A673 (cell line): ENCODE results near the gene COL1A1. TPM values are rescaled to one million over a fixed set of nuclear protein-coding genes. Genes with fewer than 3 reads are reported as not detected.
A peak's percentile ranks its signal among the peaks of the same experiment; 100 is the strongest.

Experiments used
- BruUV-seq: library from RNA; stranded (reverse); fragments of 400-500 nt; replicated peaks from 2 replicates; lab custom pipeline; 2021; lab: Mats Ljungman, UMichigan
- CTCF ChIA-PET: fragments of 300-600 bp; sonication (Branson Sonifier 250); formaldehyde crosslinking; loops from one replicate; lab custom pipeline; 2022; ENCODE audit warnings: antibody characterized with exemption; lab: Charles Lee
- POLR2A ChIA-PET: fragments of 300-600 bp; sonication (Branson Sonifier 250); formaldehyde crosslinking; loops from one replicate; lab custom pipeline; 2022; ENCODE audit warnings: antibody characterized with exemption; ENCODE audit not compliant: low non-redundant PET; lab: Charles Lee
- DNase-seq: peaks from one replicate; pipeline ENCODE4 v3.0.0-alpha.2; 2015; ENCODE audit warnings: low spot score
- H3K27ac ChIP-seq: fragments of 200-600 bp; sonication (generic); 2 replicates; pipeline ENCODE4 v1.5.1; 2016; ENCODE audit warnings: mixed run types, low read depth, mild to moderate bottlenecking, mixed read lengths, antibody characterized with exemption, low read length; ENCODE audit not compliant: poor library complexity, severe bottlenecking
- H3K27me3 ChIP-seq: fragments of 200-600 bp; sonication (generic); replicated peaks from 2 replicates; pipeline ENCODE4 v1.6.1; 2017; ENCODE audit warnings: mixed run types, low read depth, mild to moderate bottlenecking, mixed read lengths, antibody characterized with exemption, low read length; ENCODE audit not compliant: insufficient read depth, poor library complexity
- H3K36me3 ChIP-seq: fragments of 200-600 bp; sonication (generic); 2 replicates; pipeline ENCODE4 v1.6.1; 2016; ENCODE audit warnings: mixed run types, mild to moderate bottlenecking, mixed read lengths, antibody characterized with exemption, low read length; ENCODE audit not compliant: insufficient read depth, poor library complexity, severe bottlenecking
- H3K4me1 ChIP-seq: fragments of 200-600 bp; sonication (generic); 2 replicates; pipeline ENCODE4 v1.6.1; 2017; ENCODE audit warnings: mixed run types, mild to moderate bottlenecking, mixed read lengths, antibody characterized with exemption, low read length; ENCODE audit not compliant: insufficient read depth, poor library complexity, severe bottlenecking
- H3K4me3 ChIP-seq: fragments of 200-600 bp; sonication (generic); 2 replicates; pipeline ENCODE4 v1.5.1; 2016; ENCODE audit warnings: low read depth, mixed run types, mild to moderate bottlenecking, mixed read lengths, low read length; ENCODE audit not compliant: poor library complexity, severe bottlenecking
- H3K9me3 ChIP-seq: fragments of 200-600 bp; sonication (generic); 2 replicates; pipeline ENCODE4 v1.6.1; 2016; ENCODE audit warnings: mixed run types, low read depth, mild to moderate bottlenecking, mixed read lengths, antibody characterized with exemption, low read length; ENCODE audit not compliant: poor library complexity, severe bottlenecking
- EZH2 ChIP-seq: fragments of 200-600 bp; sonication (generic); IDR thresholded peaks from 2 replicates; pipeline ENCODE4 v1.6.1; 2017; ENCODE audit warnings: borderline replicate concordance, low read depth, mild to moderate bottlenecking, mixed read lengths, antibody characterized with exemption, low read length; ENCODE audit not compliant: poor library complexity, severe bottlenecking
- intact Hi-C: fragments of 100-400 bp; cut with micrococcal nuclease; formaldehyde crosslinking; loops from one replicate; pipeline ENCODE4 v1.10.0; 2022; ENCODE audit not compliant: unreplicated experiment
- total RNA-seq: library from RNA; stranded (reverse); gene quantifications from 2 replicates; pipeline ENCODE4 v1.2.3, GENCODE V29; 2021
- TF ChIP-seq, protein P1 (sequence below): fragments of 300-800, 200-600 bp; sonication (generic); conservative IDR thresholded peaks from 2 replicates; pipeline ENCODE4 v1.5.1; 2017; ENCODE audit warnings: low read depth, mild to moderate bottlenecking, antibody characterized with exemption, low read length, moderate library complexity, mixed read lengths

The COL1A1 gene
- total RNA-seq, 1 experiment from 2014 or later: 24.6 TPM

DNA sequence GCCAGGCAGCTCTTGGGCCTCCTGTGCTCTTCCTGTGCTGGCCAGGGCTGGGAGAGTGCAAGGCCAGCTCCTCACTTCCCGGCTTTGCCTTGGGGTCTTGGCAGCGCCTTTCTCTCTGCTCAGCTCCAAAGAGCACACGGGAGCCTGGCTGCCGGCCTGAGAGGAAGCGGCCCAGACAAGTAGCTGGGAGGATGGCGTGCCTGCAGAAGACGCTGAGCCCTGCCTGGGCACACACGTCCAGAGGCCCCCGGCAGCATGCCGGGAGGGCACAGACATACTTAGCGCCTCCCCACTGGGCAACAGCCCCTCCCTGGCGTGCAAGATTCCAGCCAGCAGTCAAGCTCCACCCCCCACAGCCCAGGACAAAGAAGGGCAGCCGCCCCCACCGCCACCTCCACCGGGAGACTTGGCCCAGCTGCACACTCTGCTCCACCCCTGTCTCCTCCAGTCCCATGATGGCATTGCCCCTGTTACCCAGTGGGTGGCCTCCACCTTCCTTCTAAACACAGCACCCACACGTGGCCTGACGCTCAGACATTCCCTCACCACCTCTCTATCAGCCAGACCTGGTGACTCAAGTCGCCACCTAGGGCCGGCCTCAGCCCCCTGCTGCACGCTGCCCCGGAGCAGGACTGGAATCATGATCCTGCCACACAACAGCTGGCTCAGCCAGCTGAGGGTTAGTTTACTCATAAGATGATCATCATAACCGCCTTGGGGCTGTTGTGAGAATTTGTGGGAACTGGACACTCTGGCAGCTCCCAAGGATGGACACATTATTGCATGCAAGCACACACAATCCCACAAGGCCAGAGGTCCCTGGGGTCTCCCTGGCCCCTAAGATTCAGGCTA is 23.2 kb downstream of the COL1A1 start:
- BruUV-seq: no TSS peak
- intact Hi-C loops: no loop called here
- Histone ChIP-seq H3K4me3 (no peak overlapping the region), H3K9me3 (no peaks in the 10 kb centered on the region), H3K36me3 (no peaks in the 10 kb centered on the region), H3K4me1 (peaks cover 3% of the 10 kb centered on the region), H3K27ac (no peak overlapping the region), H3K27me3 (no peaks in the 10 kb centered on the region)
- POLR2A ChIA-PET: no interaction called here
- peak; percentile 57 for DNase-seq
- CTCF ChIA-PET: interaction anchor here (0.7 kb wide), 1 partner anchor 55 kb away, joined by 3 read pairs; no protein-coding TSS in a partner anchor
- no peak for TF ChIP-seq EZH2
- TF ChIP-seq, protein P1, sequence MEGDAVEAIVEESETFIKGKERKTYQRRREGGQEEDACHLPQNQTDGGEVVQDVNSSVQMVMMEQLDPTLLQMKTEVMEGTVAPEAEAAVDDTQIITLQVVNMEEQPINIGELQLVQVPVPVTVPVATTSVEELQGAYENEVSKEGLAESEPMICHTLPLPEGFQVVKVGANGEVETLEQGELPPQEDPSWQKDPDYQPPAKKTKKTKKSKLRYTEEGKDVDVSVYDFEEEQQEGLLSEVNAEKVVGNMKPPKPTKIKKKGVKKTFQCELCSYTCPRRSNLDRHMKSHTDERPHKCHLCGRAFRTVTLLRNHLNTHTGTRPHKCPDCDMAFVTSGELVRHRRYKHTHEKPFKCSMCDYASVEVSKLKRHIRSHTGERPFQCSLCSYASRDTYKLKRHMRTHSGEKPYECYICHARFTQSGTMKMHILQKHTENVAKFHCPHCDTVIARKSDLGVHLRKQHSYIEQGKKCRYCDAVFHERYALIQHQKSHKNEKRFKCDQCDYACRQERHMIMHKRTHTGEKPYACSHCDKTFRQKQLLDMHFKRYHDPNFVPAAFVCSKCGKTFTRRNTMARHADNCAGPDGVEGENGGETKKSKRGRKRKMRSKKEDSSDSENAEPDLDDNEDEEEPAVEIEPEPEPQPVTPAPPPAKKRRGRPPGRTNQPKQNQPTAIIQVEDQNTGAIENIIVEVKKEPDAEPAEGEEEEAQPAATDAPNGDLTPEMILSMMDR: peak; percentile 57

DNA sequence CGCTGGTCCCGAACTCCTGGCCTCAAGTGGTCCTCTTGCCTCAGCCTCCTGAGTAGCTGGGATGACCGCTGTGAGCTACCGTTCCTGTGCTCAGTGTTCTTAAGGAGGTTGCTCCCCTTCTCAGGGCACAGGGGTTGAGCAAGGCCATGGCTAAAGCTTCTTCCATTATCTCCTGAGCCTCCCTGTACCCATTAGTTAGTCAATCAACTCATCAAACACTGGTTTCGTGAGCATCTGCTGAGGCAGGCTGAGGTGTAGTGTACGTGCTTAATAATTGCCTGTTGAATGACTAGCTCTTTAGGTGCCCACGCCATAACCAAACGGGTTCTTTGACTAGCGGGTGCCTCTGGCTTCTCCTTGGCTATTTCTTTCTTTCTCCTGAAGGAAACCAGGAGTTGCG is 24.0 kb downstream of the COL1A1 start:
- CTCF ChIA-PET: interaction anchor here (0.7 kb wide), 1 partner anchor 54 kb away, joined by 3 read pairs; no protein-coding TSS in a partner anchor
- POLR2A ChIA-PET: no interaction called here
- no peak overlapping the region for H3K27ac ChIP-seq
- H3K9me3 ChIP-seq: no peaks in the 10 kb centered on the region
- no peak overlapping the region for H3K4me3 ChIP-seq
- no peak for DNase-seq
- no peaks in the 10 kb centered on the region for H3K27me3 ChIP-seq
- no TSS peak for BruUV-seq
- H3K4me1 ChIP-seq: peaks cover 3% of the 10 kb centered on the region
- H3K36me3 ChIP-seq: no peaks in the 10 kb centered on the region
- no peak for TF ChIP-seq EZH2
- intact Hi-C loops: no loop called here

DNA sequence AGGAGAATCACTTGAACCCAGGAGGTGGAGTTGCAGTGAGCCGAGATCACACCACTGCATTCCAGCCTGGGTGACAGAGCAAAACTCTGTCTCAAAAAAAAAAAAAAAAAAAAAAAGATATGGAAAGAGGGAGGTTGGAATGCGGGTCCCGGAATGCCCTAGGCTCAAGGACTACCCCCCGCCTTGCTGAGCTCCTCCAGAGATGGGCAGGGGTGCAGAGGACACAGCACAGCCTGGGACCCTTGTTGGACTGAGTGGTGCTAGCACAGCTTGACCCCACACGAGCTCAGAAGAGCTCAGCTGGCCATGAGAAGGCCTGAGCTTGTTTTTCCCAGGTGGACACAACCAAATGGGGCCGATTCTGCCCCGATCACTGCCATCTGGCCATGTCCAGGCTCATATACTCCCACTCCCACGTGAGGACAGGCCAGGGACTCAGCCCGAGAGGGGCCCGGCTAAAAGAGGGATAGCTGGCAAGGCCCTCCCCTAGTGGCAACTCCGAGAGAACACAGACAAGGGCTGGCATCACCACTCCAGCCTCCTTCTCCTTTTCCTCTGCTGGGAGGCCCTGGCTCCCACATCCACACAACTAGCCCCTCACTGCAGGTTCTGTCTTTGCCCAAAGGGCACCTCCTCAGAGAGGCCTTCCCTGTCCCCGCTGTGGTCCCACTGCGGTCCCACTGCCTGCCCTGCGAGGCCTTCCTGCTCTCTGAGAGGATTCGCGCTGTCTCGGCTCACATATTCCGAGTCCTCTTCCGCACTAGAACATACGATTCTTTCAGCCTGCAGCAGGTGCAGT is 24.7 kb downstream of the COL1A1 start:
- Histone ChIP-seq H3K9me3 (no peaks in the 10 kb centered on the region), H3K4me3 (no peak overlapping the region), H3K4me1 (peaks cover 3% of the 10 kb centered on the region), H3K27me3 (no peaks in the 10 kb centered on the region), H3K36me3 (no peaks in the 10 kb centered on the region), H3K27ac (no peak overlapping the region)
- ChIA-PET POLR2A (no interaction called here), CTCF (interaction anchor here (0.5 to 0.6 kb wide), 2 partner anchors 45 to 147 kb away, joined by 5 to 8 read pairs; no protein-coding TSS in a partner anchor)
- DNase-seq: no peak
- no peak for TF ChIP-seq EZH2
- TF ChIP-seq, protein P1: no peak
- intact Hi-C loops: no loop called here
- BruUV-seq: no TSS peak
